HG03175 (cell line): ENCODE measurements around the gene KSR1.
"Not testable (repeated sequence)": the region's sequence is repeated elsewhere in the genome, so short reads cannot be mapped to it uniquely, and the experiment has no call there.

Experiments
- ATAC-seq: cut with Tn5 transposase; IDR thresholded peaks from one replicate; pipeline ENCODE4 v1.9.1; 2021; ENCODE audit warnings: mild to moderate bottlenecking, moderate library complexity; ENCODE audit not compliant: unreplicated experiment

The KSR1 gene

DNA sequence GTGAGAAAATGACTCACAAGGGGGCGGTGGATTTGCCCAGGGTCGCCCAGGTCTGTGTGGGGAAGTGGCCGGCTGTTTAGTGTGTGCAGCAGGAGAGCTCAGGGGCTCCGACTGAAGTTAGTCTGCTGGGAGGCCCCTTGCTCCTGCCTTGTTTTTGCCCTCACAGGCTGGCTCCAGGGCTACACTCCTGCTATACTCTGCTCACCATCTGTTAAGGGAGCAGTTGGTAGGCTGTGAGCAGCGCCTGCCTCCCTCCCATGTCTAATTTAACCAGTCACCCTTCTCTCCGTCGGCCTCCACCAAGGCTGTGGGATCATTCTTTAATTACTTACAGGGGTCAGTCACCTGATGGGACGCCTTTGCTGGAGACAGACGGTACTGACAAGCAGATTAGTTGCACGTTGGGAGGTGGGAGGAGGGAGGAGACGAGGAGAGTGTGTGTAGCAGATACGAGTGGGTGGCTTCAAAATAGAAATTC, 35.5 kb downstream of the KSR1 start:
- no peak for ATAC-seq

DNA sequence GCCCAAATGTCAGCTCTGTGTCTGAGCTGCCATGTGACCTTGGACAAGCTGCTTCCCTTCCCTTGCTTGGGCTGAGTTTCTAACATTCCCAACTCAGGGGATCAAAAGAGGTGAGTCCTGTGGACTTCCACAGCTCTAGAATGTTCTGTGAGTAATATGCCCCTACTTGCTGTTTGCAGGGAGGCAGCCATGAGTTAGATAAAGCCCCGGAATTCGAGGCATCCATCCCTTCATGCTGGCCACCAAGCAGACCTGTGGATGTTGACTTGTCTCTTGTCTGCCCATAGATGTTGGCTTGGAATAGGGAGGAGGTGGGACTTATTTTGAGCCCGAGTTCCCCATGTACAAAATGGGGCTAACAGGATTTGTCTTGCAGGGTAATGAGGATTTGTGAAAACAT, 36.2 kb downstream of the KSR1 start:
- ATAC-seq = no peak

DNA sequence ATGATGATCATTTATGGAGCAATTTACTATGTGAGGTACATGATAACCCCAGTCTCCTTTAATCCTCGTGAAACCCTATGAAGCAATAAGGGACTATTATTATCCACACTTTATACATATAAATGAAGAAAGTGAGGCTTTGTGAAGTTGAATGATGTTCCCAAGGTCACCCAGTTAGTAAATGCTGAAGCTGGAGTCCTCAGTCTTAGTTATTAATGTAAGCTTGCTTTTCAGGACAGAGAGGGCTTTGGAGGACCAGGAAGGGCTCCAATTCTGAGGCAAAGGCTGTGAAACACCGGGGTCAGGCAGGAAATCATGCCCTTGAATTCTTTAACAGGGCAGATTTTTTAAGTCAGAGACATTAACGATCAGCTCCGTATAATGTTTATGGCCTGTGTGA, 36.8 kb downstream of the KSR1 start:
- ATAC-seq = no peak

DNA sequence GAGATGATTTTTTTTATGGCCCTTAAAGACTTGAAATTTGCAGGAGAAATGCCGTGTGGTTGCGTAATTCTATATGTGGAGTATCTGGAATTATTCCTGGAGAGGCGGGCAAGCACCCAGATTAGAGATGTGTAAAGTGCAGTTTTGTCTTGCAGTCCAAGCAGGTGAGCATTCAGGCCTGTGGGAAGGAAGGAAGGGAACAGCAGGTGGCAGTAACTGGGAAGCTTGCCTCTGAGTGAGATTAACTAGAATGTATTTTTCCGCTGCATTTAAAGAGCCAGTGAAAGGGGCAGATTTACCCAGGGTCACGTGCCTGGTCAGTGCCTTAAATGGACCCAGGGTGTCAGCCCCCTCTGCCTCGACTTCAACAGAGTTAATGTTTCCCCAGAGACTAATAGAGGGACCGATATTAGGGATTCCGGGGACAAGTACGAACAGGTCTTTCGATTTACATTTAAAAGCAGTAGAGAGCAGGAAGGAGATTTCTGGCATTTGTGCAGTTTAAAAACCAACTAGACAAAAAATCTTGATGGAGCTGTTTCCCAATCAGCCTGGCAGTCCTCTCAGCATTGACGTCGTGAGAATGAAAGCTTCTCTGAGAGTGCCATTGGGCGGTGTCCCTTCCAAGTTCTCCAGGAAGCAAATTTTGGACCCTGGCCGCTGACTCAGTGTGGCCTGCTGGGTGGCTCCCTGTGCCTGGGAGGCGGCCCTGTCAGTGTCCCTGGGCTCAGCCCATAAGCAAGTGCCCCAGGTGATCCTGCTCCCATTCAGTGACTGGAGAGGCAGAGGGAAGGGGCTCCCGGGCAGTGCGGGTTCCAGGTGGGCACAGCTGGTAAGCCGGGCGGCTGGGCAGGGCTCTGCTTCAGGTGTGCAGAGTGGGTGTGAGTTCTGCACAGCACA, 38.2 kb downstream of the KSR1 start:
- ATAC-seq = no peak

DNA sequence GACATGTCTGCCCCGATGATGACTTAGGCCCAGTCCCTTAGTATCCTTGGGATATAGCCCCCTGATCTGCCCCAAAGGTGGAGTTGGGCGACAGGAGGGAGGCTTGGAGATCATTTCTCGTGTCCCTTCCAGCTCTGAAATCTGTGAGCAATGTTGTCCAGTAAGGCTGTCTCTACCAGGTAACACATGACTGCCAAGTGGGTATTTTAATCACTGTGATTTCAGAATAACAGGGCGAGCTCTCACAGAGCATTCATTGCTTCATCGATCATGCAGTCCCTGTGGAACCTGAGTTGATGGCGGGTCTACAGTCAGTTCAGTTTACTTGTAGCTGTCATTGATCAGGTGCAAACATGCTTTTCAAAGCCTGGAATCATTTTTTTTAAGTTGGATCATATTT, 39.2 kb downstream of the KSR1 start:
- ATAC-seq = no peak

DNA sequence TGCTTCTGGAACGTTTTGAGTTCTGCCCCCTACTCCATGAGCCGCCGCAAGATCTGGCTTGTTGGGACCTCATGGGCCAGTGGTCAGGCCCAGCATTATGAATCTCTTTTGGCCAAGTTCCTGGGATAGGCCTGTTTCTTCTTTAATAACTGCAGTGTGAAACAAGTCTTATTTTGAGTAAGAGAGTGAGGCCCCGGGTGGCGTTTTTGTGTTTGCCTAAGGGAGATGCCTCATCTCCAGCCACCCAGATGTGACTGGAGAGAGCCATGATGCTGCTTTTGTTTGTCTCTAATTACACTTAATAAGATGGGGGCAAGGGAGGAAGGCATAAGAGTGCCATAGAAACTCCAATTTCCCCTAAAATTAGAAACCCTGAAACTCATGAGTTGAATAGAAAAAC, 39.8 kb downstream of the KSR1 start:
- ATAC-seq = no peak

DNA sequence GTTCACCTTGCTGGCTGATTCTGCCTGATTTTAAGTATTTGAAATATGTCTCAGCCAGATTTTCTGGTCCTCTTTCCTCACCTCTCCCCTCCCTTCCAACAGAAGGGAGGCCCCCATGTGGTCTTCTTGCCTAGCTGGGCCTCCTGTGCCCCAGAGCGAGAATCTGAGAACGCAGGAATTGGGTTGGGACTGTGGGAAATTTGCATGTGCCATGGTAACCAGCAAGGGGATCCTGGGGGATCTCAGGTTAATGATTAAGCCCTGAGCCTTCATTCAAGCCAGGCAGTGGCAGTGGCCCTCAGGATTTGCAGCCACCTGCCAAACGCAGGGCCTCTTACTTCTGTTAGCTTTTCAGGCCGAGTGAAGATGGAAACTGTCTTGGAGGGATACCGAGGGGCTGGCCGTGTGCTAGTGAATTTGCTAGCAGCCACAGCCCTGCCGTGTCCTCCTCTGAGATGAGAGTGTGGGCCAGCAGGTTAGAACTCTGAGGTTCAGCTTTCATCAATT, 40.2 kb downstream of the KSR1 start:
- ATAC-seq = no peak

DNA sequence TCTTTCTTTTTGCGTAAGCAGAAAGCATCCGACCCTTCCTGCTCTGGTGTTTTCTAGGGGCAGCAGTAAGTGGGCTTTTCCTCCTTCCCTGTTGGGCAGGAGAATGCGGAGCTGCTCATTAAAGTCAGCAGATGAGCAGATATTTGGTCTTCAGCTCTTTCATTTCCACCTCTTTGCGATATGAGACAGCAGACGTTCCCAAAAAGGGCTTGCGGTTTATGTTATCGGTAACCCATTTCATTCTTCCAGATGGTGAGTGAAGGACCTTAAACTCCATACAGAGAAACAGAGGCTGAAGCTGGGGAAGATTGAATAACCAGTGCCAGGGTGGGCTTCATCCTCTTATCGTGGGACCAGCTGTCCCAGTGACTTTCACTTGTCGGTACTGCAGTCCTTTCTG, 40.7 kb downstream of the KSR1 start:
- no peak for ATAC-seq

DNA sequence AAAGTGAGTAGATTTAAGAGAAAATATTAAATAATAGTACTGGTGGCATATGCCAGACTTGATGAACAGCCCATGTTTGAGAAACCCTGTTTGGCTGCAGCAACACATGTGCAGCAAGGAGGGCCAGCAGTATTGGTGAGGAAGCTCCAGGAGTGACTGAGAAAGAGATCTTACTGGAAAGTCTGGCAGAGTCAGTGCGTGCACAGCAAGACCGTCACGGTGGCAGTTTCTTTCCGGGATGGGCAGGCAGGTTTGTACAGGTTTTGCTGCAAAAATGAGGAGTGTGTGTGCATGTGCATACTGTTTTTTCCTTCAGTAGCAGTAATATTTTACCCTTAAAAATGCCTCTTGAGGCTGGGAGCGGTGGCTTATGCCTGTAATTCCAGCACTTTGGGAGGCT, 41.4 kb downstream of the KSR1 start:
- ATAC-seq = no peak

DNA sequence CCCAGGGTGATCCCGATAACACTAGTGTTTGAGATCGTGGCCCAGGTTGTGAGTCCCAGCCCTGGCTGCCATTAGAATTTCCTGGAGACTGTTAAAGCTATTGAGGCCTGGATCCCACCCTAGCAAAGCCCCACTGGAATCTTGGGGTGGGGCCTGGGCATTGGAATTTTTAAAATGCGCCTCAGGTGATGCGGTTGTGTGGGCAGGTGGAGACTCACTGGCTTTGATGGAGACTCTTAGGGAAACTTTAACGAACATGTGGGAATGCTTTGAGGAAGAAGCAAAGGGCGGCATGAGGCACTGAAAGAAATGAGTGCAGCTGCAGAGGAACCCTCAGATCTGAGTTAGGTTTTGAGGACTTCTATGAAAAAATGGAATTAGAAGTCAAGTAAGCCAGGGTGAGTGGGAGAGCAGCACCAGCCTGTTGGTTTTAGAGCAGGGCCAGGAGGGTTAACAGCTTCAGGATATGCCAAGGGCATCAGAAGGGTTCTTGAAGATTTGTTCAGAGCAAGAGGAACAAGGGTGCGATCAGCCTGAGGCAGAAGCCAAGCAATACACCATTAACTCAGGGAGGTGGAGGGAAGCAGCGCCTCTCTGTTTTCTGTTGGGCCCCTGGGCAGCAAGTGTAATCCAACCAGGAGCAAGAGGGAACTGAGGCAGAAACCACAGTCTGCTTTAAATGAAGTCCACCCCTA, 42.5 kb downstream of the KSR1 start:
- no peak for ATAC-seq

DNA sequence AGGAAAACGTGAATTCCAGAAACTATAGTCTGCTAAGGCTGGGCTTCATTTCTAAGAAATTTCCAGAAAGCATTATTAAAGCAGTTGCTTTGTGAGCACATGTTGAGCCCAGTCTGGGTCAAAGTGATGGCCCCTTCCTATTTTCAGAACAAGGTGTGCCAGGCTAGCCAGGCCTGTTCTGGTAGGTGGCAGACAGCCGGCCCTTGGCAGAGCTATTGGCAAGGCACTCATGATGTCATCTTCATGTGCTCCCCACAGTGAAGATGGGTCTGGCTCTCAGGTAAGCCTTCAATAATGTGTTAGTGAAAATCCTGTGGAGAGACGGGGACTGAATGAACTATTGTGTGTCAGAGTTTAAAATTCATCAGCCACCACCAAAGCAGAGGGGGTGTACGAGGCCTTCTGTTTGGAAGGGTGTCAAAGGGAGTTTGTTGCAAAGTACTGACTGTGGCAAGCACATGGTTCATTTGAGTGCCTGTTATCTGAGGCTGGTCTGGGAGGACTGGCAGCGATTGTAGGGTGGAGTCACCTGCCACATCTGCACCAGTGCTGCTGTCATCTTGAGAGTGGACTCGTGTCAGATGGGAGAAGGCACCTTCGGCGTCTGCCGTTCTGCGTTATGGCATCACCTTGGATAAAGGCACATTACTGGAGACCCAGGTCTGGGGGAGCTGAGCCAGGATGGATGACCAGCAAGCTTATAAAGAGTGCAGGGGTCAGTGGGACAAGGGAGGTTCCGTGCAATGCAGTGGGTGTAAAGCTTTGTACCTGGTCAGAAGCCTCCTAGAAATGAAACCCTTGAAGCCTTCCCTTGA, 43.4 kb downstream of the KSR1 start:
- no peak for ATAC-seq

DNA sequence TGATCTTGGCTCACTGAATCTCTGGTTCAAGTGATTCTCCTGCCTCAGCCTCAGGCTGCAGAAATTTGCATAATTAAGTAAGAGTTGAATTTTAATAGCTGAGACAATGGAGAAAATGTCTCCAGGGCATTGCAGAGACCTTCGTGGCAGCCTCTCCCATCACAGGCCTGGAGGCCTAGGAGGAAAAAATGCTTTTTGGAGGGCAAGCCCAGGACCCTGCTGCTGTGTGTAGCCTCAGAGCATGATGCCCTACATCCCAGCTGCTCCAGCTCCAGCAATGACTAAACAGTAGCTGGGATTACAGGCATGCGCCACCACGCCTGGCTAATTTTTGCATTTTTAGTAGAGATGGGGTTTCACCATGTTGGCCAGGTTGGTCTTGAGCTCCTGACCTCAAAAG, 45.1 kb downstream of the KSR1 start:
- not testable (repeated sequence) for ATAC-seq

DNA sequence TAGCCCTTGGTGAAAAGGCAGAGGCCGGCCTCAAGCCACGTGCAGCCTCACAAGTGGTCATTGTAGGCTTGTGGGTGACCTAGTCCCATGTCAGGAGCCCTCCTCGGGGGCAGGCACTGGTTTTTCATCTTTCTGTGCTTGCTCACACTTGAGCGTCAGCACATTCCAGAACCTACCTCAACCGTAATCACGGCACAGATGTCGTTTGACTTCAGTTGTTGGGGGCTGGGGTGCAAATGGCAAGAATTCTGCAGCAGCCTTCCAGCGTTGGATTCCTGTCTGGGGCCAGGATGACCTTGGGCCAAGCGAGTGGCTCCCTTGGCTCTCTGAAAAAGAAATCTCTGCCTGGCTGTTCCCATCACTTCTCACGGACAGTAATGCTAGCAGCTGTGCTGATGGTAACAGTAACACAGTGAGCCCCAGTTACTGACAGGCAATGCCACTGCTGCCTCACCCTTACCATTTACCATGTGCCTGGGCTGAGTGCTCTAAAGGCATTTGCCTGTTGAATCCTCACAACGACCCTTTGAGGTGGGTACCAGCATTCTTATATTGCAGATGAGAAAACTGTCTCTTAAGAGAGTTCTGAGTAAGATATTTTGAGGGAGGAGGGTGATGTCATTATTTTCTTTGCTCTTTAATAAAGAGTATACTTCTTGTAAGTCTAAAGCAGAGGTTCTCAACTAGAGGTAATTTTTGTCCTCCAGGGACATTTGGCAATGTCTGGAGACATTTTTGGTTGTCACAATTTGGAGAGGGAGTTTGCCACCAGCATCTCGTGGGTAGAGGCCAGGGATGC, 46.5 kb downstream of the KSR1 start:
- no peak for ATAC-seq

DNA sequence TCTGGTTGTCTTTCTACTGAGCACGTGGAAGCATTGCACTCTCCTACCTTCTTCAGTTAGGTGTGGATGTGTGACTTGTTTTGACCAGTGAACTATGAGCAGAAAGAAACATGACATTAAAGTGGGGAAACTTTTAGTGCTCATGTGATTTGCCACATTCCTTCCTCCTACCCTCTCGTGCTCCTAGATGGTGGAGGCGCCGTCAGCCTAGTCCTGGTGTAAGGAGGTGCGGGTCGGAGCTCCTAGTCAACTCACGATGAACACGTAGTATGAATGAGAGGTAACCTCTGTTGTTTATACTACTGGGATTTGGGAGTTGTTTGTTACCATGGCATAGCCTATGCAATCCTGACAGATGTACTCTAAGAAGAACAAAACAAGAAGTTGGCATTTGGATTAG, 47.4 kb downstream of the KSR1 start:
- no peak for ATAC-seq

DNA sequence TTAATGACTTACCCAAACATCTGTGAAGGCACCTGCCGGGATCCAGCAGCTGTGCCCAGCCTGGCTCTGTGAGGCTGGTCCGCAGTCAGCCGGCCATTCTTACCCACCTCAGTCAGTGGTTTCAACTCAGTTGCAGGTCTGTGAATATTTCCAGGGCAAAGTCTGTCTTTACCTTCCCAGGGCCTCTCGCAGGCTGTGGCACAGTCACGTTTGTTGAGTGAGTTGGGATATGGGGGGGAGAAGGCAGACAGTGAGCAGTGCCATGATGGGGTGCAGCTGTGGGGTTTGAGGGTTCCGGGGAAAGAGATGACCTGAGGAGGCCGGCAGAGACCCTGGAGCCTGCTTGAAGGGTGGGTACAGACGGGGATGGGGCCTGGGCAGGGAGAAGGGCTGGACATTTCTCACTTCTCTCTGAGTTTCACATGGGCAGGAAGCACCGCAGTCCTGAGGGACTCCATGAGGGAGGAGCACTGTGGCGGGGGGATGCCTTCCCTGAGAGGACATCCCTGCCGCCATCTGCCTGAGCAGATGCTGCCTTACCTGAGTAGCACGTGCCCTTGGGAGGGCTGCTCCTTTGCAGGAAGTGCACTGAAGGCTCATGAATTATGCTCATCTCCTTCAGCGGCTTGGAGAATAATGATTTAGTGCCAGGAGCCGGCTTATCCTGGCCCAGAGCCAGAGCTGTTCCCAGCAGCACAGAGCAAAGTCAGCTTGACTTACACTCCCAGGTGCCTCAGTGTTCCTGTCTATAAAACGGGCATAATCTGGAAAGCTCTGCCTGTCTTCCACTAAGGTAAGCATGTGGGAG, 48.1 kb downstream of the KSR1 start:
- no peak for ATAC-seq

DNA sequence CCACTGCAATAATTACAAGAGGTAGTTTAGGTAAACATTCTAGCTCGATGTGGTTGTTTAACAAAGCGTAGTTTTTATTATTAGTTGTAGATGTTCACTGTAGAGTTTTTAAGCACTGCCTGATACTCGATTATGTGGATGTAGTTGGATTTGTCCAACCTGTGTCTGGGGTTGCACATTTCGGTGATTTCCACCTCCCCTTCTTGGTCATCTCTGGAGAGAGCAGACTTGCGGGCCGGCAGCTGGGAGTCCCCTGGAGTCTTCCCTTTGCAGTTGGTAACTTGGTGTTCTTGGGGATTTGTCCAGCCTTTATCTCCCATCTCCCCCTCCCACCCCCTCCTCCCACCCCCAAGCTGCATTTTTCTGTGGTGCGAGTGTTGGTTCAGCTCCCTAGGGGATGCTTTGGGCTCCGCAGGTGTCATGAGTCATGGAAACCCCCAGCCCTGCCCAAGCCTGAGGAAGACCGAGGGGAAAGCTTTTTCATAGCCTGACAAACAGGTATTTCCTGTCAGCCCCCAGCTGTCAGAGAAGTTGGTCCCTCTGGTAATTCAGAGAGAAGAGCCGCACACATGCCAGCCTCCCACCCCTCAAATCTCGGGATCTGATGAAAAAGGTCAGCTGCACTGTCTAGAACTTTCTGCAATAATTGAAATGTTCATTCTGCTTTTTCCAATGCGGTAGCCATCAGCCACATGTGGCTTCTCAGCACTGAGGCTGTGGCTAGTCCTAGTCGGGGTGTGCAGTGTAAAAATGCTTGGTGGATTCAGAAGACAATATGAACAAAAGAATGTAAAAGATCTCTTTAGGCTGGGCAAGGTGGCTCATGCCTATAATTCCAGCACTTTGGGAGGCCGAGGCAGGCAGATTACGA, 50.3 kb downstream of the KSR1 start:
- ATAC-seq = peak; percentile 64

DNA sequence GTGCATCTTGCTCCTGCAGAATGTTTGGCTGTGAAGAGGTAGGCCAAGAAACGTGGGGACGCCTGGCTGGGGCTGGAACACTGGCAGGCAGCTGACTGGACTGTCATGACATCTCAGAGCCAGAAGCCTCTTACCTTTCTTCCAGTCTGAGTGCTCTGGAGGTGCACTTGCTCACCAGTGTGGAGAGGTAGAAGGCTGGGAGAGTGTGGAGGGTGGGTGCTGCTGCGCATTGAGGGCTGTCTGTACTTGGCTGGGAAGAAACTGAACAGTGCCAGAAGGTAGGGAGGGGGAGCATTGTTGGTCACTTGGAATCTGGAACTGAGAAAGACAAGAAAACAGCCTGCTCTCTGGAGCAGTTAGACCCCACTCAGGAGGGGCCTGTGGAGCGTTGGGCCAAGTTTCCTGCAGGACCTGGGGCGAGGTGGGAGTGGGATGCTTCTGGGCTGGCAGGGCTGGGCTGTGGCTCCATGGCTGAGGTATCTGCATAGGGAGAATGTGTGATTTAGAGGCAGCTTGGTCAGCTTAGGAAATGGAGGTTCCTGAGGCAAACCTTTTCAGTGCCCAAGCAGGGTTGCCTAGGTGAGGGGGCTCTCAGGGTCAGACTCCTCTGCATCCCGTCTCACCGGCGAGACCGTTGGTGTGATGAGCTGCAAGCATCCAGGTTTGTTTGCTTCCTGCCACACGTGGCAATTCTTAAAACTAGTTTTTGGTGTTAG, 55.1 kb downstream of the KSR1 start:
- ATAC-seq = no peak

DNA sequence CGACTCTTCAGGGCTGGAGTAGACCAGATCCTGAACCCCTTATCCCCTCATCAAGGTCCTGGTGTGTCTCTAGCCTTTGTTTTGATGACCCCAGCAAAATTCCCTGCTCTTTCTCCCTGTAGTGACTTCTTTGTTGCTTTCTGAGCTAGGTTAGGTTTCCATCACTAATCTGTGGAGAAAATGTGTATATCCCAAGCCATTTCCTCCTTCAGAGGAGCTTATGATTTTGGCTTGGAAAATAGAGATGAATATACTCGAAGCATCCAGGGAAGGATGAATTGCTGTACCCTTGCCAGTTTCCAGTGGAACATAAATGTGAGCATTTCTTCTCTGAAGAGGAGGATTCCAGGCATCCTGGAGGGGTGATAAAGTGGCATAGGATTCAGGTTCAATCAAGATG, 55.8 kb downstream of the KSR1 start:
- ATAC-seq = no peak
